PC-3 (cell line): ENCODE results near the gene ACOT11. TPM values are rescaled to one million over a fixed set of nuclear protein-coding genes. Genes with fewer than 3 reads are reported as not detected.

ENCODE experiments used
- ATAC-seq: fragments of 200-7000 bp; cut with Tn5 transposase; 2 replicates; pipeline ENCODE4 v1.9.1; 2020; ENCODE audit warnings: mild to moderate bottlenecking, moderate library complexity
- BruUV-seq: library from RNA; stranded (reverse); fragments of 400-500 nt; replicated peaks from 2 replicates; lab custom pipeline; 2021; lab: Mats Ljungman, UMichigan
- CTCF ChIA-PET: fragments of 300-600 bp; sonication (Branson Sonifier 250); formaldehyde crosslinking; loops from one replicate; lab custom pipeline; 2022; ENCODE audit warnings: antibody characterized with exemption; lab: Charles Lee
- POLR2A ChIA-PET: fragments of 300-600 bp; sonication (Branson Sonifier 250); formaldehyde crosslinking; loops from one replicate; lab custom pipeline; 2022; ENCODE audit warnings: antibody characterized with exemption; ENCODE audit not compliant: unreplicated experiment; lab: Charles Lee
- DNase-seq: peaks from one replicate; pipeline ENCODE4 v3.0.0-alpha.2; 2015
- H2AFZ ChIP-seq: fragments of 300-600 bp; sonication (generic); 2 replicates; pipeline ENCODE4 v1.6.0; 2016; ENCODE audit warnings: antibody characterized with exemption, low read length
- H3F3A ChIP-seq: fragments of 300-600 bp; sonication (generic); one replicate; pipeline ENCODE4 v1.6.0; 2017; ENCODE audit warnings: antibody characterized with exemption, low read length, control low read depth, mild to moderate bottlenecking; ENCODE audit not compliant: unreplicated experiment
- H3K27ac ChIP-seq: fragments of 300-600 bp; sonication (generic); 2 replicates; pipeline ENCODE4 v1.5.1; 2016; ENCODE audit warnings: mild to moderate bottlenecking, low read length
- H3K27me3 ChIP-seq: fragments of 300-600 bp; sonication (generic); 2 replicates; pipeline ENCODE4 v1.6.1; 2016; ENCODE audit warnings: low read length, mixed read lengths
- H3K36me3 ChIP-seq: fragments of 300-600 bp; sonication (generic); 2 replicates; pipeline ENCODE4 v1.6.1; 2016; ENCODE audit warnings: low read depth, mixed run types, low read length, mixed read lengths
- H3K4me1 ChIP-seq: fragments of 300-600 bp; sonication (generic); 2 replicates; pipeline ENCODE4 v1.5.1; 2016; ENCODE audit warnings: low read length; ENCODE audit not compliant: insufficient read depth
- H3K4me2 ChIP-seq: fragments of 300-600 bp; sonication (generic); 2 replicates; pipeline ENCODE4 v1.6.0; 2016; ENCODE audit warnings: low read length
- H3K4me3 ChIP-seq: fragments of 300-600 bp; sonication (generic); 2 replicates; pipeline ENCODE4 v1.5.1; 2016; ENCODE audit warnings: mild to moderate bottlenecking, low read length, mixed read lengths
- H3K79me2 ChIP-seq: fragments of 300-600 bp; sonication (generic); 2 replicates; pipeline ENCODE4 v1.6.1; 2017; ENCODE audit warnings: low read length, mixed read lengths
- H3K9ac ChIP-seq: fragments of 300-600 bp; sonication (generic); 2 replicates; pipeline ENCODE4 v1.6.0; 2016; ENCODE audit warnings: mild to moderate bottlenecking, low read length
- H3K9me2 ChIP-seq: fragments of 300-600 bp; sonication (generic); replicated peaks from 2 replicates; pipeline ENCODE4 v1.6.1; 2016; ENCODE audit warnings: mixed run types, low read length, mixed read lengths
- H3K9me3 ChIP-seq: fragments of 300-600 bp; sonication (generic); 2 replicates; pipeline ENCODE4 v1.6.1; 2016; ENCODE audit warnings: low read length, mixed read lengths
- H4K20me1 ChIP-seq: fragments of 300-600 bp; sonication (generic); 2 replicates; pipeline ENCODE4 v1.6.1; 2016; ENCODE audit warnings: low read length, mixed read lengths
- CTCF ChIP-seq: fragments of 300-600 bp; sonication (generic); conservative IDR thresholded peaks from 2 replicates; pipeline ENCODE4 v1.5.1; 2017; ENCODE audit warnings: antibody characterized with exemption, low read depth, mild to moderate bottlenecking, low read length
- EZH2 ChIP-seq: fragments of 300-600 bp; sonication (generic); IDR thresholded peaks from one replicate; pipeline ENCODE4 v1.6.1; 2017; ENCODE audit warnings: antibody characterized with exemption, mild to moderate bottlenecking, low read length; ENCODE audit not compliant: unreplicated experiment
- EZH2phosphoT487 ChIP-seq: fragments of 300-600 bp; sonication (generic); IDR thresholded peaks from 2 replicates; pipeline ENCODE4 v1.6.1; 2018; ENCODE audit warnings: mild to moderate bottlenecking, antibody characterized with exemption, low read length, borderline replicate concordance
- intact Hi-C: fragments of 100-400 bp; cut with micrococcal nuclease; formaldehyde crosslinking; loops from 2 replicates; pipeline ENCODE4 v1.9.0; 2023
- total RNA-seq: library from RNA; depleted of rRNA; stranded (reverse); fragments of >200 nt; gene quantifications from 2 replicates; pipeline ENCODE4 v1.2.3, GENCODE V29; 2014

Gene ACOT11
- total RNA-seq, 1 experiment from 2014 or later: 5.0 TPM

GRCh38 chr1:54559111-54559548 lies 11.1 kb downstream of the ACOT11 start:
- no peak for ATAC-seq
- no peak overlapping the region for H3K9ac ChIP-seq
- H3K9me2 ChIP-seq: no peaks in the 10 kb centered on the region
- H3K79me2 ChIP-seq: no peaks in the 10 kb centered on the region
- no peak for TF ChIP-seq EZH2
- TF ChIP-seq CTCF: no peak
- no peak for TF ChIP-seq EZH2phosphoT487
- H3K4me3 ChIP-seq: no peak overlapping the region
- DNase-seq: no peak
- H4K20me1 ChIP-seq: no peaks in the 10 kb centered on the region
- BruUV-seq: no TSS peak
- no peaks in the 10 kb centered on the region for H3K9me3 ChIP-seq
- H2AFZ ChIP-seq: no peak overlapping the region
- intact Hi-C loops: no loop called here
- no peaks in the 10 kb centered on the region for H3K36me3 ChIP-seq
- ChIA-PET POLR2A (no interaction called here), CTCF (no interaction called here)
- H3F3A ChIP-seq: no peaks in the 10 kb centered on the region
- peaks cover 9% of the 10 kb centered on the region for H3K4me1 ChIP-seq
- H3K4me2 ChIP-seq: no peak overlapping the region
- no peak overlapping the region for H3K27ac ChIP-seq
- no peaks in the 10 kb centered on the region for H3K27me3 ChIP-seq

GRCh38 chr1:54559771-54560231 lies 11.8 kb downstream of the ACOT11 start:
- H3K27me3 ChIP-seq: no peaks in the 10 kb centered on the region
- no peak overlapping the region for H3K9ac ChIP-seq
- no peak for ATAC-seq
- no peak overlapping the region for H3K4me3 ChIP-seq
- ChIA-PET POLR2A (no interaction called here), CTCF (no interaction called here)
- no peaks in the 10 kb centered on the region for H3K9me3 ChIP-seq
- H3K27ac ChIP-seq: no peak overlapping the region
- H3K9me2 ChIP-seq: no peaks in the 10 kb centered on the region
- H2AFZ ChIP-seq: no peak overlapping the region
- no peaks in the 10 kb centered on the region for H3K79me2 ChIP-seq
- H3F3A ChIP-seq: no peaks in the 10 kb centered on the region
- H4K20me1 ChIP-seq: no peaks in the 10 kb centered on the region
- H3K4me1 ChIP-seq: peaks cover 16% of the 10 kb centered on the region
- no TSS peak for BruUV-seq
- TF ChIP-seq CTCF (no peak), EZH2phosphoT487 (no peak), EZH2 (no peak)
- intact Hi-C loops: no loop called here
- H3K4me2 ChIP-seq: no peak overlapping the region
- no peaks in the 10 kb centered on the region for H3K36me3 ChIP-seq
- DNase-seq: no peak

GRCh38 chr1:54564312-54565112 lies 16.5 kb downstream of the ACOT11 start:
- H3K4me2 ChIP-seq: peak overlapping the region; percentile 65
- TF ChIP-seq CTCF (no peak), EZH2 (no peak), EZH2phosphoT487 (no peak)
- H3K4me3 ChIP-seq: peak overlapping the region; percentile 46; the same call in 1 of the 2 replicates
- intact Hi-C loops: no loop called here
- H3K9ac ChIP-seq: no peak overlapping the region
- H3K36me3 ChIP-seq: no peaks in the 10 kb centered on the region
- H4K20me1 ChIP-seq: no peaks in the 10 kb centered on the region
- POLR2A ChIA-PET: no interaction called here
- H3K27me3 ChIP-seq: no peaks in the 10 kb centered on the region
- BruUV-seq: TSS peak; percentile 66
- no peaks in the 10 kb centered on the region for H3F3A ChIP-seq
- H2AFZ ChIP-seq: peak overlapping the region; percentile 28
- H3K4me1 ChIP-seq: peaks cover 39% of the 10 kb centered on the region
- ATAC-seq: peak; percentile 90
- H3K79me2 ChIP-seq: no peaks in the 10 kb centered on the region
- peak; percentile 95 for DNase-seq
- H3K9me2 ChIP-seq: no peaks in the 10 kb centered on the region
- H3K9me3 ChIP-seq: no peaks in the 10 kb centered on the region
- CTCF ChIA-PET: no interaction called here
- peak overlapping the region; percentile 47 for H3K27ac ChIP-seq
